Upper lobe of left lung (tissue), 4 donors: Measurements from ENCODE around the gene GABRB1.

Experiments
- CTCF ChIP-seq, 6 experiments: fragments of 450-650 bp in 4 of 6; fragments of 200-600 bp in 2 of 6; sonication (generic) in 2 of 6; IDR thresholded peaks; one replicate each; pipeline ENCODE4 v1.5.1; 2016 to 2019; ENCODE audit warnings: antibody characterized with exemption in 6 of 6
- EP300 ChIP-seq, 4 donors: sonication (generic); formaldehyde crosslinking; IDR thresholded peaks; one replicate each; pipeline ENCODE4 v1.5.1; 2017; ENCODE audit warnings: antibody characterized with exemption in 4 of 4, control low read depth in 2 of 4
- POLR2A ChIP-seq, 4 donors: fragments of 450-650 bp; IDR thresholded peaks; one replicate each; pipeline ENCODE4 v1.5.1; 2016 to 2017; ENCODE audit warnings: antibody characterized with exemption in 4 of 4, mild to moderate bottlenecking in 2 of 4
- POLR2AphosphoS5 ChIP-seq, 2 donors: sonication (generic); formaldehyde crosslinking; IDR thresholded peaks; one replicate each; pipeline ENCODE4 v1.5.1; 2017; ENCODE audit warnings: antibody characterized with exemption in 2 of 2

- TF ChIP-seq CTCF (IDR thresholded peaks at IDR 0.05) (no peak), POLR2A (IDR thresholded peaks at IDR 0.05) (no peak), POLR2AphosphoS5 (IDR thresholded peaks at IDR 0.05) (no peak), EP300 (IDR thresholded peaks at IDR 0.05) (no peak)
These were observed 38.0 kb upstream of the GABRB1 start, which contains the start of gene GABRA4 for GRCh38 chr4:46993075-46994006.
